Measurements from ENCODE around the gene DUS2.
"Not testable (repeated sequence)": the region's sequence is repeated elsewhere in the genome, so short reads cannot be mapped to it uniquely, and the experiment has no call there.

Gene DUS2

GRCh38 chr16:68090533-68090932 lies 67.4 kb downstream of the DUS2 start:
- TF ChIP-seq, protein P1, sequence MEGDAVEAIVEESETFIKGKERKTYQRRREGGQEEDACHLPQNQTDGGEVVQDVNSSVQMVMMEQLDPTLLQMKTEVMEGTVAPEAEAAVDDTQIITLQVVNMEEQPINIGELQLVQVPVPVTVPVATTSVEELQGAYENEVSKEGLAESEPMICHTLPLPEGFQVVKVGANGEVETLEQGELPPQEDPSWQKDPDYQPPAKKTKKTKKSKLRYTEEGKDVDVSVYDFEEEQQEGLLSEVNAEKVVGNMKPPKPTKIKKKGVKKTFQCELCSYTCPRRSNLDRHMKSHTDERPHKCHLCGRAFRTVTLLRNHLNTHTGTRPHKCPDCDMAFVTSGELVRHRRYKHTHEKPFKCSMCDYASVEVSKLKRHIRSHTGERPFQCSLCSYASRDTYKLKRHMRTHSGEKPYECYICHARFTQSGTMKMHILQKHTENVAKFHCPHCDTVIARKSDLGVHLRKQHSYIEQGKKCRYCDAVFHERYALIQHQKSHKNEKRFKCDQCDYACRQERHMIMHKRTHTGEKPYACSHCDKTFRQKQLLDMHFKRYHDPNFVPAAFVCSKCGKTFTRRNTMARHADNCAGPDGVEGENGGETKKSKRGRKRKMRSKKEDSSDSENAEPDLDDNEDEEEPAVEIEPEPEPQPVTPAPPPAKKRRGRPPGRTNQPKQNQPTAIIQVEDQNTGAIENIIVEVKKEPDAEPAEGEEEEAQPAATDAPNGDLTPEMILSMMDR (IDR thresholded peaks at IDR 0.05; ENCODE audit: low read depth, low read length), result no peak
- DNase-seq (ENCODE audit: low read depth, low spot score), result no peak
- no peak overlapping the region for H3K4me3 ChIP-seq (ENCODE audit: low read depth, low read length)
- in situ Hi-C loops (cut with HindIII; ENCODE audit: low sequenced_read_pairs), result no loop called here

DNA sequence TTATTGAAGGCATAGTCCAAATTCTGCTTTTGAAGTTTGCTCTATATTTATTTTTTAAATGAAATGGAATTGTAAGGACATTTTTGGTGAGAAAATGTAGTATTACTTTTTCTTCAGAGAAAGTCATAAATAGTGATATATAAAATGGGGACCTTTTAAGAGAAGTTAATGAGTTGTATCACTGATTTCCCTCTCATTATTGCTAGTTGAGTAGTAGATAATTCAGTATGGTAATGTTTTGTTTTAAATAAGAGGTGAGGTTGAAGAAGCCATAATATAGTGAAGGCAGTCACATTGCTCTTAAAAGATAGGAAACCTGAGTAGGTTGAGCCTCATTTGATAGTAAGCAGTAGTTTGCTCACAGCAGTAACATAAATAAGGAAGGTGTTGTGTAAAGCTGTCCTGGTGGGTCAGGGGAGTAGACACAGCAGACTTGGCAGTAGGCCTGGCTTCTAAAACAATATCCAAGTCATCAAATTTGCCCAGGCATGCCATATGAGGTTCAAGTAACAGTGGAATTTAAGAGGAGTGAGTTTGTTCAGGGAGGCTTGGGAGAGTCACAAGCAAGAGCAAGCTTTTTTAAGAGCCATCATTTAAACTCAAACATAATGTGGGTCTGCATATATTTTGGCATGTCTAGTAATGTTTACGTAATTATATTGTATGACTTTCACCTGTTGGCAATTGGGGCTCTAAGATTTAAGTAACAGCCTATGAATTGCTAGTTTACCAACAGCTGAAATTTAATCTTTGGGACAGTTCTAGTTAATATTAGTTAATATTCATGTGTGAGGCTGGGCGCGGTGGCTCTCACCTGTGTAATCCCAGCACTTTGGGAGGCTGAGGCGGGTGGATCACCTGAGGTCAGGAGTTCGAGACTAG lies 68.5 kb downstream of the DUS2 start:
- in situ Hi-C loops (cut with HindIII; ENCODE audit: low sequenced_read_pairs), result no loop called here
- H3K4me3 ChIP-seq (ENCODE audit: low read depth, low read length), result no peak overlapping the region
- peak; percentile 52 for DNase-seq (ENCODE audit: low read depth, low spot score)
- TF ChIP-seq, protein P1 (IDR thresholded peaks at IDR 0.05; ENCODE audit: low read depth, low read length), result no peak

DNA sequence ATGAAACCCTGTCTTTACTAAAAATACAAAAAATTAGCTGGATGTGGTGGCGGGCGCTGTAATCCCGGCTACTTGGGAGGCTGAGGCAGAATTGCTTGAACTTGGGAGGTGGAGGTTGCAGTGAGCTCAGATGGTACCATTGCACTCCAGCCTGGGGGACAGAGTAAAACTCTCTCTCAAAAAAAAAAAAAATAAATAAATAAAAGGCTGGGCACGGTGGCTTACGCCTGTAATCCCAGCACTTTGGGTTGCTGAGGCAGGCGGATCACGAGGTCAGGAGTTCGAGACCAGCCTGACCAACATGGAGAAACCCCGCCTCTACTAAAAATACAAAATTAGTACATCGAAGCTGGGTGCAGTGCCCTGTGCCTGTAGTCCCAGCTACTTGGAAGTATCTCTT lies 69.2 kb downstream of the DUS2 start:
- DNase-seq (ENCODE audit: low read depth, low spot score); H3K4me3 ChIP-seq (ENCODE audit: low read depth, low read length); in situ Hi-C loops (cut with HindIII; ENCODE audit: low sequenced_read_pairs): not testable (repeated sequence)

- DNase-seq (ENCODE audit: low read depth, low spot score), result peak; percentile 32
- TF ChIP-seq, protein P1 (IDR thresholded peaks at IDR 0.05; ENCODE audit: low read depth, low read length), result peak; percentile 55
- no peak overlapping the region for H3K4me3 ChIP-seq (ENCODE audit: low read depth, low read length)
- in situ Hi-C loops (cut with HindIII; ENCODE audit: low sequenced_read_pairs), result no loop called here
Observed at GRCh38 chr16:68093816-68094613, 70.9 kb downstream of the DUS2 start.

GRCh38 chr16:68094614-68094934 lies 71.5 kb downstream of the DUS2 start:
- in situ Hi-C loops (cut with HindIII; ENCODE audit: low sequenced_read_pairs), result no loop called here
- DNase-seq (ENCODE audit: low read depth, low spot score), result no peak
- no peak overlapping the region for H3K4me3 ChIP-seq (ENCODE audit: low read depth, low read length)
- TF ChIP-seq, protein P1 (IDR thresholded peaks at IDR 0.05; ENCODE audit: low read depth, low read length), result no peak

- TF ChIP-seq, protein P1 (IDR thresholded peaks at IDR 0.05; ENCODE audit: low read depth, low read length), result no peak
- DNase-seq (ENCODE audit: low read depth, low spot score), result no peak
- H3K4me3 ChIP-seq (ENCODE audit: low read depth, low read length), result no peak overlapping the region
- in situ Hi-C loops (cut with HindIII; ENCODE audit: low sequenced_read_pairs), result no loop called here
Observed at GRCh38 chr16:68096491-68096890, 73.4 kb downstream of the DUS2 start.

- TF ChIP-seq, protein P1 (IDR thresholded peaks at IDR 0.05; ENCODE audit: low read depth, low read length), result no peak
- DNase-seq (ENCODE audit: low read depth, low spot score), result no peak
- no peak overlapping the region for H3K4me3 ChIP-seq (ENCODE audit: low read depth, low read length)
- in situ Hi-C loops (cut with HindIII; ENCODE audit: low sequenced_read_pairs), result no loop called here
Observed at GRCh38 chr16:68097088-68097487, 74.0 kb downstream of the DUS2 start.

Measured in astrocyte of the spinal cord (primary cell).